Mesothelial cell of epicardium (in vitro differentiated cells): ENCODE data around the gene IFNGR2. TPM values are rescaled to one million over a fixed set of nuclear protein-coding genes. Genes with fewer than 3 reads are reported as not detected.

Source experiments
- DNase-seq, 2 experiments: peaks; one replicate each; pipeline ENCODE4 v3.0.0; 2021; ENCODE audit warnings: low spot score in 2 of 2; ENCODE audit not compliant: unreplicated experiment in 2 of 2
- H3K27ac Mint-ChIP-seq: 2 replicates; pipeline ENCODE4 v1.8.0; 2021; ENCODE audit warnings: mixed read lengths
- H3K27me3 Mint-ChIP-seq: 2 replicates; pipeline ENCODE4 v1.8.0; 2021; ENCODE audit warnings: low read depth, mixed read lengths
- H3K36me3 Mint-ChIP-seq: 2 replicates; pipeline ENCODE4 v1.8.0; 2021; ENCODE audit warnings: mixed read lengths
- H3K4me1 Mint-ChIP-seq: 2 replicates; pipeline ENCODE4 v1.8.0; 2021; ENCODE audit warnings: mixed read lengths
- H3K4me3 Mint-ChIP-seq: 2 replicates; pipeline ENCODE4 v1.8.0; 2021; ENCODE audit warnings: mild to moderate bottlenecking, moderate library complexity, mixed read lengths
- H3K9me3 Mint-ChIP-seq: 2 replicates; pipeline ENCODE4 v1.8.0; 2021; ENCODE audit warnings: mixed read lengths
- total RNA-seq: library from RNA; stranded (reverse); gene quantifications from 3 replicates; pipeline ENCODE4 v1.2.1, GENCODE V29; 2021
- TF ChIP-seq, protein P1 (sequence below): fragments of 200-600 bp; sonication (generic); IDR thresholded peaks from one replicate; pipeline ENCODE4 v1.5.0; 2021; ENCODE audit warnings: antibody characterized with exemption; ENCODE audit not compliant: unreplicated experiment

IFNGR2 gene
- total RNA-seq, 1 donor from 2014 or later = 57.9 TPM

GRCh38 chr21:33396951-33397350 is 6.3 kb upstream of the IFNGR2 start:
- TF ChIP-seq, protein P1, sequence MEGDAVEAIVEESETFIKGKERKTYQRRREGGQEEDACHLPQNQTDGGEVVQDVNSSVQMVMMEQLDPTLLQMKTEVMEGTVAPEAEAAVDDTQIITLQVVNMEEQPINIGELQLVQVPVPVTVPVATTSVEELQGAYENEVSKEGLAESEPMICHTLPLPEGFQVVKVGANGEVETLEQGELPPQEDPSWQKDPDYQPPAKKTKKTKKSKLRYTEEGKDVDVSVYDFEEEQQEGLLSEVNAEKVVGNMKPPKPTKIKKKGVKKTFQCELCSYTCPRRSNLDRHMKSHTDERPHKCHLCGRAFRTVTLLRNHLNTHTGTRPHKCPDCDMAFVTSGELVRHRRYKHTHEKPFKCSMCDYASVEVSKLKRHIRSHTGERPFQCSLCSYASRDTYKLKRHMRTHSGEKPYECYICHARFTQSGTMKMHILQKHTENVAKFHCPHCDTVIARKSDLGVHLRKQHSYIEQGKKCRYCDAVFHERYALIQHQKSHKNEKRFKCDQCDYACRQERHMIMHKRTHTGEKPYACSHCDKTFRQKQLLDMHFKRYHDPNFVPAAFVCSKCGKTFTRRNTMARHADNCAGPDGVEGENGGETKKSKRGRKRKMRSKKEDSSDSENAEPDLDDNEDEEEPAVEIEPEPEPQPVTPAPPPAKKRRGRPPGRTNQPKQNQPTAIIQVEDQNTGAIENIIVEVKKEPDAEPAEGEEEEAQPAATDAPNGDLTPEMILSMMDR = no peak
- Mint-ChIP-seq H3K36me3 (no peaks in the 10 kb centered on the region), H3K4me3 (no peak overlapping the region), H3K9me3 (no peaks in the 10 kb centered on the region), H3K27me3 (no peaks in the 10 kb centered on the region), H3K4me1 (peaks cover 23% of the 10 kb centered on the region), H3K27ac (peak overlapping the region; percentile 85)
- no peak for DNase-seq

GRCh38 chr21:33397717-33398116 is 5.5 kb upstream of the IFNGR2 start:
- peaks cover 21% of the 10 kb centered on the region for H3K4me1 Mint-ChIP-seq
- no peak overlapping the region for H3K4me3 Mint-ChIP-seq
- no peaks in the 10 kb centered on the region for H3K27me3 Mint-ChIP-seq
- H3K9me3 Mint-ChIP-seq = no peaks in the 10 kb centered on the region
- no peaks in the 10 kb centered on the region for H3K36me3 Mint-ChIP-seq
- DNase-seq = no peak
- no peak overlapping the region for H3K27ac Mint-ChIP-seq
- TF ChIP-seq, protein P1 = no peak

DNA sequence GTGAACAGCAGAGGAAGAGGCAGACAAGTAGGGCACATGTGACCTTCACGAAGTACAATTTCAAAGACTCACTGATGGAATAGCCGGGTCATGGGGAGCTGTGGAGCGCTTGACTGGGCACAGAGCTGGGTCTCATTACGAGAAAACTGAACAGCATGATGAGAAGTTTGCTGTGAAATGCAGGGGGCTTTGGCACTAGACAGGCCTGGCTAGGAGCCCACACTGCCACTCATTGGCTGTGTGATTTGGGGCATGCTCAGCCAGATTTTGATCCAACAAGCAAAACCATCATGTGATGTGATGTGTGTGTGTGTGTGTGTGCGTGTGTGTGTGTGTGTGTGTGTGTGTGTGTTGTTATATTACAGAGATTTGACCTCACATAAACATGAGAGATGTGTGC is 4.9 kb upstream of the IFNGR2 start:
- H3K4me1 Mint-ChIP-seq = peaks cover 21% of the 10 kb centered on the region
- H3K9me3 Mint-ChIP-seq = no peaks in the 10 kb centered on the region
- H3K4me3 Mint-ChIP-seq = no peak overlapping the region
- H3K27ac Mint-ChIP-seq = no peak overlapping the region
- TF ChIP-seq, protein P1 = no peak
- H3K36me3 Mint-ChIP-seq = no peaks in the 10 kb centered on the region
- no peak for DNase-seq
- H3K27me3 Mint-ChIP-seq = no peaks in the 10 kb centered on the region

DNA sequence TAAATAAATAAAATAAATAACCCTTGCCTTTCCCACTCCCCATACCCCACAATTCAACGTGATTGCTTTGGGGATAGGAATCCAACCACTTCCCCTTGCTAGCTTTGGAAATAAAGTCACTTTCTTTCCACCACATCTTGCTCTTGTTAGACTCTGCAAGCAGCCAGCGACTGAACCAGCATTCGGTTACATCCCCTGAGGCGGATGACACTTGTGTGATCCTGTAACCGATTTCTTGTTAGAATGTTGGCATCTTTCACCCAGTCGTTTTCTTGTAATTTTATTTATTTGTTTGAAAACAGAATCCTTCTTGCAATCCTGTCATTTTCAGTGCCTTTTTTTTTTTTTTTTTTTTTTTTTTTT is 1.6 kb upstream of the IFNGR2 start:
- H3K9me3 Mint-ChIP-seq = no peaks in the 10 kb centered on the region
- DNase-seq = no peak
- no peaks in the 10 kb centered on the region for H3K36me3 Mint-ChIP-seq
- no peak overlapping the region for H3K4me3 Mint-ChIP-seq
- peaks cover 22% of the 10 kb centered on the region for H3K4me1 Mint-ChIP-seq
- H3K27me3 Mint-ChIP-seq = no peaks in the 10 kb centered on the region
- TF ChIP-seq, protein P1 = no peak
- no peak overlapping the region for H3K27ac Mint-ChIP-seq

- TF ChIP-seq, protein P1 = no peak
- Mint-ChIP-seq H3K9me3 (no peaks in the 10 kb centered on the region), H3K27me3 (no peaks in the 10 kb centered on the region), H3K36me3 (no peaks in the 10 kb centered on the region), H3K27ac (peak overlapping the region; percentile 90), H3K4me1 (peaks cover 21% of the 10 kb centered on the region), H3K4me3 (peak overlapping the region; percentile 75)
- peak in 1 of 2 experiments; percentile 55 for DNase-seq
Observed at GRCh38 chr21:33402001-33402979, 923 bp upstream of the IFNGR2 start.
